ENCODE results near the gene CBX1. TPM values are rescaled to one million over a fixed set of nuclear protein-coding genes. Genes with fewer than 3 reads are reported as not detected.

The CBX1 gene
- total RNA-seq, 2 experiments from 2014 or later: 5.5 to 6.6 TPM

GRCh38 chr17:48064638-48065037, 36.6 kb downstream of the CBX1 start:
- Mint-ChIP-seq H3K4me3 (no peak overlapping the region), H3K27ac (no peak overlapping the region), H3K4me1 (ENCODE audit: low read depth) (no peaks in the 10 kb centered on the region), H3K27me3 (no peaks in the 10 kb centered on the region), H3K36me3 (ENCODE audit: low read depth) (peaks cover 70% of the 10 kb centered on the region), H3K9me3 (no peaks in the 10 kb centered on the region)
- Histone ChIP-seq H3K27ac (ENCODE audit: low read depth in 1 of 2, low read length in 2 of 2) (no peak overlapping the region), H3K9me3 (ENCODE audit: control insufficient read depth in 1 of 2, insufficient read depth in 1 of 2, low read length in 2 of 2) (no peaks in the 10 kb centered on the region), H3K36me3 (ENCODE audit: insufficient read depth, low read length) (peaks cover 64% of the 10 kb centered on the region), H3K27me3 (ENCODE audit: control insufficient read depth in 1 of 2, insufficient read depth in 2 of 2, low read length in 2 of 2) (no peaks in the 10 kb centered on the region), H3K4me3 (ENCODE audit: low read length) (no peak overlapping the region), H3K4me1 (ENCODE audit: insufficient read depth, low read length) (no peaks in the 10 kb centered on the region)
- ATAC-seq (ENCODE audit: poor library complexity): no peak
- ChIA-PET CTCF (interaction anchor here (0.8 kb wide), 1 partner anchor 10 kb away, joined by 5 read pairs; no protein-coding TSS in a partner anchor), POLR2A (interaction anchor here (2.3 kb wide), 1 partner anchor 16 kb away, joined by 9 read pairs; the partner anchor contains the start of gene NFE2L1)
- TF ChIP-seq CTCF (IDR thresholded peaks at IDR 0.05): no peak
- no peak for DNase-seq
- intact Hi-C loops (cut with DNase I, micrococcal nuclease): loop anchor here in 1 of 2 experiments (5.0 kb wide), 1 partner anchor 418 kb away; no protein-coding TSS in a partner anchor

- no peak overlapping the region for H3K27ac ChIP-seq (ENCODE audit: low read depth in 1 of 2, low read length in 2 of 2)
- intact Hi-C loops (cut with DNase I, micrococcal nuclease): no loop called here
- Mint-ChIP-seq H3K27me3 (no peaks in the 10 kb centered on the region), H3K4me3 (no peak overlapping the region), H3K36me3 (ENCODE audit: low read depth) (peaks cover 84% of the 10 kb centered on the region), H3K9me3 (no peaks in the 10 kb centered on the region), H3K4me1 (ENCODE audit: low read depth) (no peaks in the 10 kb centered on the region), H3K27ac (no peak overlapping the region)
- H3K4me3 ChIP-seq (ENCODE audit: low read length): no peak overlapping the region
- no peak for TF ChIP-seq CTCF (IDR thresholded peaks at IDR 0.05)
- no peak for ATAC-seq (ENCODE audit: poor library complexity)
- POLR2A ChIA-PET: interaction anchor here (1.2 kb wide), 1 partner anchor 14 kb away, joined by 4 read pairs; the partner anchor contains the start of gene NFE2L1
- no peaks in the 10 kb centered on the region for H3K27me3 ChIP-seq (ENCODE audit: control insufficient read depth in 1 of 2, insufficient read depth in 2 of 2, low read length in 2 of 2)
- CTCF ChIA-PET: no interaction called here
- peaks cover 81% of the 10 kb centered on the region for H3K36me3 ChIP-seq (ENCODE audit: insufficient read depth, low read length)
- H3K4me1 ChIP-seq (ENCODE audit: insufficient read depth, low read length): no peaks in the 10 kb centered on the region
- no peak for DNase-seq
- H3K9me3 ChIP-seq (ENCODE audit: control insufficient read depth in 1 of 2, insufficient read depth in 1 of 2, low read length in 2 of 2): no peaks in the 10 kb centered on the region
These were observed 39.0 kb downstream of the CBX1 start for GRCh38 chr17:48062273-48062672.

DNA sequence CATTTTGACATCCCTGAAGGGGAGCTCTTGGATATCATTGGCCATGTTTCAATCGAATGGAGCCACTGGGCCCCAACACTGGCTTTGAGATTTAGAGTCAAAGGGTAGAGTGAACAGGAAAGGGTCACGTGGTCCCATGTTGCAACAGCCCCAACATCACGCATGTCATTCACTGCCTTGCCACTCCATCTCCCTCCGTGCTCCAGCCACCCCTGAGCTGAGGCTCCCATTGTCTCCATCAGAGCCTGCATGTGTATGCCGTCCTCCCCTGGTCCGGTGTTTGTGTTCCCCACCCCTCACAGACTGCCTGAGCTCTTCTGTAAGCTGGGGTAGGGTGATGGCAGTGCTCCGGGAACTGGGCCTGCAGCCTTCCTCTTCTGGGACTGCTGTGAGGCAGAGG, 41.0 kb downstream of the CBX1 start:
- no peak overlapping the region for H3K27ac Mint-ChIP-seq
- no peaks in the 10 kb centered on the region for H3K27me3 ChIP-seq (ENCODE audit: control insufficient read depth in 1 of 2, insufficient read depth in 2 of 2, low read length in 2 of 2)
- intact Hi-C loops (cut with DNase I, micrococcal nuclease): no loop called here
- CTCF ChIA-PET: no interaction called here
- no peak overlapping the region for H3K4me3 ChIP-seq (ENCODE audit: low read length)
- H3K36me3 ChIP-seq (ENCODE audit: insufficient read depth, low read length): peaks cover 86% of the 10 kb centered on the region
- TF ChIP-seq CTCF (IDR thresholded peaks at IDR 0.05): no peak
- peaks cover 88% of the 10 kb centered on the region for H3K36me3 Mint-ChIP-seq (ENCODE audit: low read depth)
- POLR2A ChIA-PET: interaction anchor here (2.0 kb wide), 1 partner anchor 12 kb away, joined by 9 read pairs; the partner anchor contains the start of gene NFE2L1
- no peaks in the 10 kb centered on the region for H3K9me3 Mint-ChIP-seq
- peaks cover 4% of the 10 kb centered on the region for H3K4me1 Mint-ChIP-seq (ENCODE audit: low read depth)
- no peaks in the 10 kb centered on the region for H3K27me3 Mint-ChIP-seq
- H3K9me3 ChIP-seq (ENCODE audit: control insufficient read depth in 1 of 2, insufficient read depth in 1 of 2, low read length in 2 of 2): no peaks in the 10 kb centered on the region
- no peak for DNase-seq
- no peak overlapping the region for H3K4me3 Mint-ChIP-seq
- no peak overlapping the region for H3K27ac ChIP-seq (ENCODE audit: low read depth in 1 of 2, low read length in 2 of 2)
- ATAC-seq (ENCODE audit: poor library complexity): no peak
- peaks cover under 1% of the 10 kb centered on the region for H3K4me1 ChIP-seq (ENCODE audit: insufficient read depth, low read length)
